Activated T-cell treated with anti-CD3 and anti-CD28 coated beads, Interleukin-2, amount 50 U/mL, for 48 hours (primary cell): ENCODE results near the gene SLC22A17.
"Not testable (repeated sequence)": the region's sequence is repeated elsewhere in the genome, so short reads cannot be mapped to it uniquely, and the experiment has no call there.

ENCODE experiments used
- DNase-seq, 2 experiments: peaks; one replicate each; pipeline ENCODE4 v3.0.0-alpha.2; 2020

SLC22A17 gene

DNA sequence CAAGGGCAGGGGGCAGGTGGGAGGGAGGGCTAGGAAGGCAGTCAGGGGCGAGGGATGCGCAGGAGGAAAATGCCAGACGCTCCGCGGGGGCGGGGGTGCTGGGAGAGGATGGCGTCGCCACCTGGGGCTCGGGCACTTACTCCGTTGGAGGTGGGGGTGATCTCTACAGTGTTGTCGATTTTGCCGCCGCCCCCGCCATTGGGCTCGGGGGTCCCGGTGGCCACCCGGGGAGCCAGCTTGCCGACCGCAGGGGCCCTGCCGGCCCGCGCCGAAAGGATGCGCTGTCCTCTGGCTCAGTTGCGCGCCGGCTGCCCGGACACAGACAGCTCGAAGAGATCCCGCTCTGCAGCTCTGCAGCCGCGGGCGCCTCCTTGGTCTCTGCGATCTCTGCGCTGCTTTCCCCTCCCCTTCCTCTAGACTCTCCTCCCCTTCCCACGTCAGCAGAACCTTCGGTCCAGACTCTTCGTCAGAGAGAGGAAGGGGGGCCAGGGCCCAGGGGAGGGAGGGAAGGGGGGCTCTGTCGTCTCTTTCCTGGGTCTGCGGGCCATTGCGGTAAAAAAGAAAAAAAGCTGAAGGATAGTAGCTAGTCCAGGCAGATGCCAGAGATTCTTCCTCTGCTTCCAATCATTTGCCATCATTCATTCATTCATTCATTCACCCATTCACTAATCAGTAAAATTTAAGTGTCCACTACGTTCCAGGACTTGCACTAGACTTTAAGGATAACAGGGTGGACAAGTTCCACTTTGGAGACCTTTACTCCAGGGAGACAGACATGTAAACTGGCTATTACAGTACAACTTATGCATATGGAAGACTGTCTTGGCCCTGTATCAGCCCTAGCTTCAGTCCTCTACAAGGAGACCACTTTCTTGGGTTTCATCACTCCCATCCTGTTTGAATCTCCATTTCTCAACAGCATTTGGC lies at the start of gene SLC22A17:
TSS of gene SLC22A17 (minus strand) at position 382 of the 927 bp plus-strand sequence.
- DNase-seq: peak; percentile 57 to 71

GRCh38 chr14:23401291-23401690 lies 48.6 kb upstream of the SLC22A17 start:
- DNase-seq: no peak

DNA sequence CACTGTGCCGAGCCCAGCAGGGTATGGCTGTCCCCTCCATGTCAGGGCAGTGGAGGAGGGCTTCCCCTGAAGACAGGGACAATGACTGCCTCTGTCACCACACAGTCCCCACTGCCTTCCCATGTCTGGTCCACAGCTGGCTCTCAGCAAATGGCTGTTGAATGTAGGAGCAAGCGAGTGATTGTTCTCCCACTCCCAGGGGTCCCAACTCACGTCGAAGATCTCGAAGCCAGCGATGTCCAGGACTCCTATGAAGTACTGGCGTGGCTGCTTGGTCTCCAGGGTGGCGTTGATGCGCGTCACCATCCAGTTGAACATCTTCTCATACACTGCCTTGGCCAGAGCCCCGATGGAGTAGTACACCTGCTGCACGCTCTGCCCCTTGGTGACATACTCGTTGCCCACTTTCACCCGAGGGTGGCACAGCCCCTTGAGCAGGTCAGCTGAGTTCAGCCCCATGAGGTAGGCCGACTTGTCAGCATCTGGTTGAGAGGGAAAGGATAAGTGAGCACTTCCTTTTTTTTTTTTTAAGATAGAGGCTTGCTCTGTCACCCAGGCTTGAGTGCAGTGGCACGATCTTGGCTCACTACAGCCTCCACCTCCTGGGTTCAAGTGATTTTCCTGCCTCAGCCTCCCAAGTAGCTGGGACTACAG lies 47.9 kb upstream of the SLC22A17 start:
- DNase-seq: not testable (repeated sequence)

DNA sequence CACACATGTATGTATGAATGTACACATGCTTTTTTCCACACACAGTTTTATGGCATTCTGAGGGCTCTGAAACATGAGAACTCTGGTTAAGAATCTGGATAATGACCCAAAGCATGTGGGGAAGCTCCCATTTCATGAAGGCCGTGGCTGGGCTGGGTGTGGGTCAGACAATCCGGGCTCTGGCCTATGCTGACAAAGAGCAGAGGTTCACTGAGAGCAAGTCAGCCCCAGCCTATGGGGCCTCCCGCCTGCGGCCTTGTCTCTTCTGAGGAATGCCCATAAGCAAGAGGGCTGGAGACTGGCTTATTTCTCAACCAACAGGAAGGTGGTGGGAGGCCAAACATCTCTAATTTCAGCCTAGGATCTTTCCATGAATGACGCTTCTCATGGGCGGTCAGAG lies 46.9 kb upstream of the SLC22A17 start:
- DNase-seq: no peak

DNA sequence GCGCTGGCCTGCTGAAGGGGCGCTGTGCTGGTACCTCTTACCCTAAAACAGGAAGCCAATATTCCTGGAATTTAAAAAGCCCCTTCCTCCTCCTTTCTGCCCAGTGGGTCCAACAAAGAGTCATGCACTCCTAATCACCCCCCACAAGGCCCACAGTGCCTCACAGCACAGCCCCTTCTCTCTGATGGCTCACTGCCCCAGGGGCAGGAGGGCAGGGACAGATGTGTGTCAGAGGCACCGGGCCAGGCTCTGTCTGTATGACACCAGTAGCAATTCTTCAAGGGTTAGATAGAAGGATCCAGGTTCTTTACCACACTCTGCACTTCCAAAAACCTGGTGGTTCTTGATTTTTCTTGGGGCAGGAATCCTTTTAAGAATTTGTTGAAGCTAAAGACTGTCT lies 46.4 kb upstream of the SLC22A17 start:
- no peak for DNase-seq

GRCh38 chr14:23398348-23398747 lies 45.7 kb upstream of the SLC22A17 start:
- DNase-seq: no peak

- no peak for DNase-seq
Measured at GRCh38 chr14:23396781-23397407, 44.2 kb upstream of the SLC22A17 start.

DNA sequence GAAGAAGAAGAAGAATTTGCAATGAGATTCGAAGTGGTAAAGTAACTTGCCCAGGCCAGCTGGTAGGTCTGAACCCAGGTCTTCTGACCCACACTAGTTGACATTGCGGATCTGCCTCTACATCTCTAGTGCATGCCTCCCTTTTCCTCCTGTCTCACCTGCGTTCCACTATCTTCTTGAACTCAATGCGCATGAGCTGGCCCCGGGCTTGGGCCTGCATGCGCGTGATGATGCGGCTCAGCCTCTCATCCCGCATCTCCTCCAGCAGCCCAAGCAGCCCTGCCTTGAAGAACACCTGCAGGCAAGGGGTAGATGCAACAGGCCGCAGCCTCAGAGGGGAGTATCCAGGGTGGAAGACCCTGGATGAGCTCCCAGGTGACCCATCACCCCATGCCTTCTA lies 43.4 kb upstream of the SLC22A17 start:
- no peak for DNase-seq

- DNase-seq: no peak
Measured at GRCh38 chr14:23392613-23393012, 39.9 kb upstream of the SLC22A17 start.

DNA sequence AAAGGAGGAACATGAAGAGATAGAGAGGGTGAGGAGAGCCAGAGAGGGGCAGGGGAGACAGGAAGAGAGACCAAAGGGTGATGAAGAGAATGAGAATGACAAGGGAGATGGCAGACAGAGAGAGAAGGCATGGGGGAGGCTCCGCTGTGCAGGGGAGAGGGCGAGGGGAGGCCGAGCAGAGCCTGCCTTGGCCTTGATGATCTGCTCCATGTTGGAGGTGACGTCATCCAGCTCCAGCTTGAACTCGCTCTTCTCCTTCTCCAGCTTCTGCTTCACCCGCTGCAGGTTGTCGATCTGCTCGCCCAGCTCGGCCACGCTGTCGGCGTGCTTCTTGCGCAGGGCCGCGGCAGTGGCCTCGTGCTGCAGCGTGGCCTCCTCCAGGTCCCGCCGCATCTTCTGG lies 37.2 kb upstream of the SLC22A17 start:
- not testable (repeated sequence) for DNase-seq

GRCh38 chr14:23389396-23389795 lies 36.7 kb upstream of the SLC22A17 start:
- DNase-seq: no peak

GRCh38 chr14:23388996-23389395 lies 36.3 kb upstream of the SLC22A17 start:
- no peak for DNase-seq

- DNase-seq: no peak
Measured at GRCh38 chr14:23387916-23388882, 35.5 kb upstream of the SLC22A17 start.

DNA sequence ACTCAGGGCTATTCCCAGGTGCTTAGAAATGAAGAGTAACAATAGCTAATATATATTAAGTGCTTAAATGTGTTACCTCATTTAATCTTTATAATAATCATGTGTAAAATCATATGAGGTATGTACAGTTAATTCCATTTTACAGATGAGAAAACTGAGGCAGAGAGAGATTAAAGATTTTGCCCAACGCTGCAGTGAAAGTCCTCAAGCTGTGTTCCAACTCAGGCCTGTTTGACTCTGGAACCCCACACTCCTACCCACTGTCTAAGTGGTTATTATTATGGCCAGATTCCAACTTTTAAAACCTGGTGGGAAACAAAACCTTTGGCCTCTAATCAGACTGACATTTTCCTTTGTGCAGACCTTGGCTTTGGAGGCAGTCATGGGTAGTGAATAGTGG lies 34.3 kb upstream of the SLC22A17 start:
- no peak for DNase-seq

DNA sequence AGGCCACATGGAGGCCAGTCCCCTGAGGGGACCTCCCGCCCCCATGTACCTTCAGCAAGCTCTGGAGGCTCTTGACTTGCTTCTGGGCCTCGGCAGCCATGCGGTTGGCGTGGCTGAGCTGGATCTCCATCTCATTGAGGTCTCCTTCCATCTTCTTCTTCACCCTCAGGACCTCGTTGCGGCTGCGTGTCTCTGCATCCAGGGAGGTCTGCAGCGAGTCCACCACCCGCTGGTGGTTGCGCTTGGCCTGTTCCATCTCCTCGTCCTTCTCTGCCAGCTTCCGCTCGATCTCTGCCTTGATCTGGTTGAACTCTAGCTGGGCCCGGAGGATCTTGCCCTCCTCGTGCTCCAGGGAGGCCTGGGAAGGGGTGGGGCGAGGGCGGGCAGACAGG lies 33.6 kb upstream of the SLC22A17 start:
- not testable (repeated sequence) for DNase-seq

DNA sequence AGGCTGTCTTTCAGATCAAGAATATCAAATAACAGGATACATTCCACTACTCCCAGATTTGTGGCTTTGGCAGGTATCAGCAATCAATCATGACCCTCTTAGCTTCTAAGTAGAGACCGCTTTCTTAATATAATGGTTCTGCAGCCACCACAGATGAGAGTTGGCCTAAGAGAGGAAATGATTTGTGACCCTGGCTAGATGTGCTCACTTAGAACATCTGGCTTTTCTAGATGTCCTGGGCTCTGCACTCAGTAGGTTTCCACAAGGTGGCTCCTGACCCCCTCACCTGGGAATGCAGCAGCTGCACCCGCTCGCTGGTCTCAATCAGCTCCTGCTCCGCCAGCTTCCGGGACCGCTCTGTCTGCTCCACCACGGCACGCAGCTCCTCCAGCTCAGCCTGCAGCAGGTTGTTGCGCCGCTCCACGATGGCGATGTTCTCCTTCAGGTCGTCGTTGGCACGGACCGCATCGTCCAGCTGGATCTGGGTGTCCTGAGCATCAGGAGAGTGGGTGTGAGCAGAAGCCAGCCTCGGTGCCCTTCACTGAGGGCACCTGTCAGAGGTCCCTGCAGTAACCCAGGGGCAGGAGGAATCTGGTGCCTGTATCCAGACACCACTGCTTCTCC lies 33.1 kb upstream of the SLC22A17 start:
- DNase-seq: no peak

- no peak for DNase-seq
Measured at GRCh38 chr14:23385244-23385641, 32.6 kb upstream of the SLC22A17 start.

GRCh38 chr14:23384364-23385080 lies 31.8 kb upstream of the SLC22A17 start:
- DNase-seq: no peak

DNA sequence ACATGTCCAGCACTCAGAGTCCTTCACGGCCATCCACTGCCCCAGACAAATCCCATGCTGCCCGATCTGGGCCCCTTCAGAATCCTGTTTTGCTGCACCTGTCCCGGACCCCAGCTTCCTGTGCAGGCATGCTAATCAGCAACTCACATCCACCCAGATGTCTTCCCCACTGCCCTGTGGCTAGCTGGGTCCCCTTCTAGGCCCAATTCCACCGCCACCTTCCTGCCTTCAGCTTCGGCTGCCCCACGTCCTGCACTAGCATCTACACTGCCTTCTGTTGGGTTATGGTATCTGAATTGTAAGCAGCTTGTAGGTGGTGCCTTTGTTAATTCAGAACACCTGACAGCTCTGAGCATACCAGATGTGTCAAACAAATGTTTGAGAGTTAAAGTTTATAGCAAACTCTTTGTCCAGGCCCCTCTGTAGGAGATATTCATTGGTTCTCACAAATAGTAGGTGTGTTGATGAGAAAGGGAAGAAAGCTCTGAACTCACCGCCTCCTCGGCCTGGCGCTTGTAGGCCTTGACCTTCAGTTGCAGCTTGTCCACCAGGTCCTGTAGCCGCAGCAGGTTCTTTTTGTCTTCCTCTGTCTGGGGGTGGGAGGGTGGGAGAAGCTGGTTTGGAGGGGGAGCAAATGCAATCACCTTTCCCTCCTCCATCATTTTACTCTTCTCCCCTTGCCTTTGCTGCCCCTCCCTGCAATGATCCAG lies 30.2 kb upstream of the SLC22A17 start:
- no peak for DNase-seq

- no peak for DNase-seq
Measured at GRCh38 chr14:23382276-23382675, 29.6 kb upstream of the SLC22A17 start.

DNA sequence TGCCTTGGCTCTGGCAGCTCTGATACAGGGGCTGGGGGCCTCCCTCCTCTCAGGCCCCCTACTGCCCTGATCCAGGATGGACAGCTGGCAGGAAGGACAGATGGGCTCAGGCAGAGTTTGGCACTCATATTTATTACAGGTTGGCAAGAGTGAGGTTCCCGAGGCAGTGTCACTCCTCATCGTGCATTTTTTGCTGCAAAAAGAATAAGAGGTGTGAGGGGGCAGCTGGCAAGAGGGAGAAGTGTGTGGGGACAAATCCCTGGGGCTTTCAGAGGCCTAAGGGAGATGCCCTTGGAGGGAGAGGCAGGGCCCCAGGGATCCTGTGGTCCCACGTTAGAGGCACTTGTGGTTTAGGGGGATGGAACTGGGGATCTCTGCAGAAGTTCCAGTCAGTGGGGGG lies 29.2 kb upstream of the SLC22A17 start:
- DNase-seq: no peak
